Skeletal muscle tissue (tissue), 4 donors: ENCODE measurements around the gene NID2. TPM values are rescaled to one million over a fixed set of nuclear protein-coding genes. Genes with fewer than 3 reads are reported as not detected.

ENCODE experiments used
- H3K27ac ChIP-seq: one replicate; pipeline ENCODE4 v1.7.0; 2013; ENCODE audit warnings: mild to moderate bottlenecking, low read depth, low read length, inconsistent platforms
- H3K27me3 ChIP-seq, 3 donors: one replicate each; pipeline ENCODE4 v1.7.0; 2013; ENCODE audit warnings: low read length in 3 of 3; ENCODE audit not compliant: control insufficient read depth in 3 of 3, insufficient read depth in 3 of 3
- H3K36me3 ChIP-seq, 3 donors: one replicate each; pipeline ENCODE4 v1.7.0; 2013; ENCODE audit warnings: low read length in 3 of 3; ENCODE audit not compliant: control insufficient read depth in 3 of 3, insufficient read depth in 3 of 3
- H3K4me1 ChIP-seq, 3 donors: one replicate each; pipeline ENCODE4 v1.7.0; 2013; ENCODE audit warnings: low read length in 3 of 3, mild to moderate bottlenecking in 3 of 3; ENCODE audit not compliant: control insufficient read depth in 3 of 3, insufficient read depth in 3 of 3
- H3K4me3 ChIP-seq, 3 donors: one replicate each; pipeline ENCODE4 v1.7.0; 2013; ENCODE audit warnings: low read length in 3 of 3
- H3K9ac ChIP-seq, 3 donors: one replicate each; pipeline ENCODE4 v1.7.0; 2013; ENCODE audit warnings: low read length in 3 of 3, mild to moderate bottlenecking in 3 of 3, moderate library complexity in 2 of 3, low read depth in 1 of 3
- H3K9me3 ChIP-seq, 3 donors: one replicate each; pipeline ENCODE4 v1.7.0; 2013; ENCODE audit warnings: low read length in 3 of 3; ENCODE audit not compliant: control insufficient read depth in 3 of 3
- total RNA-seq: library from RNA; depleted of rRNA; stranded (reverse); fragments of >200 nt; gene quantifications from one replicate; pipeline ENCODE4 v1.2.3, GENCODE V29; 2014
- donor health status: Osteomylitis.

The NID2 gene
- total RNA-seq, 1 donor from 2014 or later = 76.7 TPM

GRCh38 chr14:52095794-52096193 is 26.9 kb upstream of the NID2 start:
- Histone ChIP-seq H3K27me3 (no peaks in the 10 kb centered on the region), H3K4me1 (no peaks in the 10 kb centered on the region), H3K36me3 (no peaks in the 10 kb centered on the region)

GRCh38 chr14:52095336-52095735 is 26.5 kb upstream of the NID2 start:
- Histone ChIP-seq H3K9me3 (no peaks in the 10 kb centered on the region), H3K36me3 (no peaks in the 10 kb centered on the region), H3K4me3 (no peak overlapping the region), H3K9ac (no peak overlapping the region), H3K27ac (no peak overlapping the region), H3K27me3 (no peaks in the 10 kb centered on the region), H3K4me1 (no peaks in the 10 kb centered on the region)

More at GRCh38 chr14:52095794-52096193, 26.9 kb upstream of the NID2 start:
- H3K9me3 ChIP-seq = no peaks in the 10 kb centered on the region
- H3K4me3 ChIP-seq = no peak overlapping the region
- H3K9ac ChIP-seq = no peak overlapping the region
- no peak overlapping the region for H3K27ac ChIP-seq

- Histone ChIP-seq H3K9ac (no peak overlapping the region), H3K27me3 (no peaks in the 10 kb centered on the region), H3K9me3 (no peaks in the 10 kb centered on the region), H3K27ac (no peak overlapping the region), H3K36me3 (no peaks in the 10 kb centered on the region), H3K4me3 (no peak overlapping the region), H3K4me1 (no peaks in the 10 kb centered on the region)
Observed at GRCh38 chr14:52094546-52095271, 25.9 kb upstream of the NID2 start.

- H3K4me3 ChIP-seq = no peak overlapping the region
- no peaks in the 10 kb centered on the region for H3K36me3 ChIP-seq
- H3K27ac ChIP-seq = no peak overlapping the region
- no peaks in the 10 kb centered on the region for H3K4me1 ChIP-seq
- no peaks in the 10 kb centered on the region for H3K9me3 ChIP-seq
- no peak overlapping the region for H3K9ac ChIP-seq
- no peaks in the 10 kb centered on the region for H3K27me3 ChIP-seq
Observed at GRCh38 chr14:52091928-52092327, 23.1 kb upstream of the NID2 start.

GRCh38 chr14:52090936-52091335 is 22.1 kb upstream of the NID2 start:
- Histone ChIP-seq H3K36me3 (no peaks in the 10 kb centered on the region), H3K4me1 (no peaks in the 10 kb centered on the region), H3K9me3 (no peaks in the 10 kb centered on the region), H3K9ac (no peak overlapping the region), H3K27me3 (no peaks in the 10 kb centered on the region), H3K4me3 (no peak overlapping the region), H3K27ac (no peak overlapping the region)

GRCh38 chr14:52089218-52089617 is 20.4 kb upstream of the NID2 start:
- H3K27ac ChIP-seq = no peak overlapping the region

GRCh38 chr14:52086711-52087110 is 17.9 kb upstream of the NID2 start:
- Histone ChIP-seq H3K36me3 (no peaks in the 10 kb centered on the region), H3K9ac (no peak overlapping the region), H3K27ac (no peak overlapping the region), H3K27me3 (no peaks in the 10 kb centered on the region), H3K4me3 (no peak overlapping the region), H3K9me3 (no peaks in the 10 kb centered on the region), H3K4me1 (no peaks in the 10 kb centered on the region)

More at GRCh38 chr14:52089218-52089617, 20.4 kb upstream of the NID2 start:
- Histone ChIP-seq H3K9ac (no peak overlapping the region), H3K4me1 (no peaks in the 10 kb centered on the region), H3K9me3 (no peaks in the 10 kb centered on the region), H3K36me3 (no peaks in the 10 kb centered on the region), H3K4me3 (no peak overlapping the region), H3K27me3 (no peaks in the 10 kb centered on the region)

- Histone ChIP-seq H3K4me3 (no peak overlapping the region), H3K9me3 (no peaks in the 10 kb centered on the region), H3K9ac (no peak overlapping the region), H3K27me3 (no peaks in the 10 kb centered on the region), H3K36me3 (no peaks in the 10 kb centered on the region), H3K4me1 (peaks cover 0 to 4% (median 0%) of the 10 kb centered on the region in 3 donors), H3K27ac (no peak overlapping the region)
Observed at GRCh38 chr14:52082903-52083302, 14.0 kb upstream of the NID2 start.

GRCh38 chr14:52081964-52082363 is 13.1 kb upstream of the NID2 start:
- Histone ChIP-seq H3K4me1 (peaks cover 0 to 4% (median 0%) of the 10 kb centered on the region in 3 donors), H3K36me3 (no peaks in the 10 kb centered on the region), H3K4me3 (no peak overlapping the region), H3K27me3 (no peaks in the 10 kb centered on the region), H3K9me3 (no peaks in the 10 kb centered on the region), H3K27ac (no peak overlapping the region), H3K9ac (no peak overlapping the region)

- Histone ChIP-seq H3K9ac (no peak overlapping the region), H3K36me3 (no peaks in the 10 kb centered on the region), H3K9me3 (no peaks in the 10 kb centered on the region), H3K4me1 (peaks cover 0 to 4% (median 0%) of the 10 kb centered on the region in 3 donors), H3K27ac (no peak overlapping the region), H3K4me3 (no peak overlapping the region), H3K27me3 (no peaks in the 10 kb centered on the region)
Observed at GRCh38 chr14:52080808-52081755, 12.2 kb upstream of the NID2 start.
